ENCODE measurements around the gene ADM2.

ADM2 gene

DNA sequence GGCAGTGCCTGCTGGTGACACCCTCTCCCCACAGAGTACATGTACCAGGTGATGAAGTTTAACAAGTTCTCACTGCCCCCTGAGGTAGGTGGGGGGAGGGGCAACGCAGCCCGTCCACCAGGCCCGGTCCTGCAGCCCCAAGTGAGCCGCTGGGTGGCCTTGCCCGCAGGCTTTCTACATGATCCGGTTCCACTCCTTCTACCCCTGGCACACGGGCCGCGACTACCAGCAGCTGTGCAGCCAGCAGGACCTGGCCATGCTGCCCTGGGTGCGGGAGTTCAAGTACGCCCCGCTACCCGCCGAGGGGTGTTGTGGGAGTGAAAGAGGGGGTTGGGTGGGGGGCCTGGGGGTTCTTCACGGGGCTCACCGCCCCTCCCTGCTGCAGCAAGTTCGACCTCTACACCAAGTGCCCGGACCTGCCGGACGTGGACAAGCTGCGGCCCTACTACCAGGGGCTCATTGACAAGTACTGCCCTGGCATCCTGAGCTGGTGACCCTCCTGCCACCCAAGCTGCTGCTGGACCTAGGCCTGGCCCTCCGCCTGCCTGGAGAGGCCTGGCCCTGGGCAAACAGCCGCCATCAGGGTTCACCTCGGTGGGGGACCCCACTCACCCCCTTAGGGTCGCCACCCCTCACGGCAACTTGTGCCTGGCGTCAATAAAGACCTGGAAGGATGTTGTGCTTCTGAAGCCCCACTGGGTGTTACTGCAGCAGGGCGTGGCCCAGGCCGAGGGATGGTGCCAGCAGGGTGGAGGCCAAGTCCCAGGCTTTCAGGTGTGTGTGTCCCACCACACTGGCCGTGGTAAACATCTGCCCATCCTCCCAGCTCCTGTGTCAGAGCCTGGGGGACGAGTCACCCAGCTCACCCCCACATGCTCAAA lies 8.3 kb downstream of the ADM2 start:
- Histone ChIP-seq H3K9me3 (ENCODE audit: control insufficient read depth, insufficient read depth, low read depth, low read length) (no peaks in the 10 kb centered on the region), H3K36me3 (ENCODE audit: control insufficient read depth, insufficient read depth, low read length) (no peaks in the 10 kb centered on the region), H3K9ac (ENCODE audit: low read length) (no peak overlapping the region), H3K4me1 (ENCODE audit: control insufficient read depth, insufficient read depth, low read length) (peaks cover 10% of the 10 kb centered on the region; the same call in 1 of the 2 replicates), H3K27me3 (ENCODE audit: control insufficient read depth, insufficient read depth, low read length) (no peaks in the 10 kb centered on the region; the same call in 1 of the 2 replicates), H3K4me3 (ENCODE audit: low read depth, low read length) (no peak overlapping the region), H3K27ac (ENCODE audit: low read depth, low read length) (no peak overlapping the region)

- Histone ChIP-seq H3K36me3 (ENCODE audit: control insufficient read depth, insufficient read depth, low read length) (no peaks in the 10 kb centered on the region), H3K9ac (ENCODE audit: low read length) (no peak overlapping the region), H3K27me3 (ENCODE audit: control insufficient read depth, insufficient read depth, low read length) (no peaks in the 10 kb centered on the region; the same call in 1 of the 2 replicates), H3K4me1 (ENCODE audit: control insufficient read depth, insufficient read depth, low read length) (peaks cover 6% of the 10 kb centered on the region; the same call in 1 of the 2 replicates), H3K27ac (ENCODE audit: low read depth, low read length) (no peak overlapping the region), H3K4me3 (ENCODE audit: low read depth, low read length) (no peak overlapping the region), H3K9me3 (ENCODE audit: control insufficient read depth, insufficient read depth, low read depth, low read length) (no peaks in the 10 kb centered on the region)
Measured at GRCh38 chr22:50490531-50491308, 9.4 kb downstream of the ADM2 start.

DNA sequence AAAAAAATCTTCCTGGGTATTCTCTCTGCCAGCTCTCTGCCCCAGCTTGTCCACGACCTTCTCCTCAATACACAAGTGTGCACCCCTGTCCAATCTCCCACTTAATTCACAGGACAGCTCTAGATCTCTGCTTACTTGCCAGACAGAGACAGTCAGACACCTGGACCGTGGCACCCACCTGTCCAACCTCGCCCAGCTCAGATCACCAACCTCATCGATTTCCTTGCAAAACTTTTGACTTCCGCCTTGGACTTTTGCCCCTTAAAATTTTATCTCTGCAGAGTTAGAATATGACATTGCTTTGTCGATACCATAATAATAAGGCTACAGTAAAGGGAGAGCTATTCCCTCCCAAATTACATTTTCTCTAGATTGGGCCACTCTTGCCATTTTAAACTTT lies 15.8 kb downstream of the ADM2 start:
- Histone ChIP-seq H3K9me3 (ENCODE audit: control insufficient read depth, insufficient read depth, low read depth, low read length) (no peaks in the 10 kb centered on the region), H3K27me3 (ENCODE audit: control insufficient read depth, insufficient read depth, low read length) (no peaks in the 10 kb centered on the region), H3K4me1 (ENCODE audit: control insufficient read depth, insufficient read depth, low read length) (peaks cover 6% of the 10 kb centered on the region; the same call in 1 of the 2 replicates), H3K27ac (ENCODE audit: low read depth, low read length) (no peak overlapping the region), H3K4me3 (ENCODE audit: low read depth, low read length) (no peak overlapping the region), H3K36me3 (ENCODE audit: control insufficient read depth, insufficient read depth, low read length) (0 out of 2 replicates have a peak, but pooled peaks cover under 1% of the 10 kb centered on the region), H3K9ac (ENCODE audit: low read length) (no peak overlapping the region)

GRCh38 chr22:50498322-50498890 lies 17.1 kb downstream of the ADM2 start:
- Histone ChIP-seq H3K4me1 (ENCODE audit: control insufficient read depth, insufficient read depth, low read length) (peaks cover 6% of the 10 kb centered on the region; the same call in 1 of the 2 replicates), H3K36me3 (ENCODE audit: control insufficient read depth, insufficient read depth, low read length) (peaks cover 7% of the 10 kb centered on the region), H3K27ac (ENCODE audit: low read depth, low read length) (no peak overlapping the region), H3K27me3 (ENCODE audit: control insufficient read depth, insufficient read depth, low read length) (no peaks in the 10 kb centered on the region), H3K9me3 (ENCODE audit: control insufficient read depth, insufficient read depth, low read depth, low read length) (no peaks in the 10 kb centered on the region), H3K9ac (ENCODE audit: low read length) (peak overlapping the region; percentile 5), H3K4me3 (ENCODE audit: low read depth, low read length) (peak overlapping the region; percentile 14; the same call in 1 of the 2 replicates)

- no peaks in the 10 kb centered on the region for H3K27me3 ChIP-seq (ENCODE audit: control insufficient read depth, insufficient read depth, low read length)
- H3K4me3 ChIP-seq (ENCODE audit: low read depth, low read length): no peak overlapping the region
- H3K9me3 ChIP-seq (ENCODE audit: control insufficient read depth, insufficient read depth, low read depth, low read length): no peaks in the 10 kb centered on the region
- H3K27ac ChIP-seq (ENCODE audit: low read depth, low read length): no peak overlapping the region
- H3K36me3 ChIP-seq (ENCODE audit: control insufficient read depth, insufficient read depth, low read length): peaks cover 16% of the 10 kb centered on the region
- peaks cover 6% of the 10 kb centered on the region; the same call in 1 of the 2 replicates for H3K4me1 ChIP-seq (ENCODE audit: control insufficient read depth, insufficient read depth, low read length)
- no peak overlapping the region for H3K9ac ChIP-seq (ENCODE audit: low read length)
Measured at GRCh38 chr22:50500452-50500851, 19.1 kb downstream of the ADM2 start.

- Histone ChIP-seq H3K9ac (ENCODE audit: low read length) (no peak overlapping the region), H3K4me1 (ENCODE audit: control insufficient read depth, insufficient read depth, low read length) (peaks cover 19% of the 10 kb centered on the region)
Measured at GRCh38 chr22:50502096-50502495, 20.8 kb downstream of the ADM2 start.

DNA sequence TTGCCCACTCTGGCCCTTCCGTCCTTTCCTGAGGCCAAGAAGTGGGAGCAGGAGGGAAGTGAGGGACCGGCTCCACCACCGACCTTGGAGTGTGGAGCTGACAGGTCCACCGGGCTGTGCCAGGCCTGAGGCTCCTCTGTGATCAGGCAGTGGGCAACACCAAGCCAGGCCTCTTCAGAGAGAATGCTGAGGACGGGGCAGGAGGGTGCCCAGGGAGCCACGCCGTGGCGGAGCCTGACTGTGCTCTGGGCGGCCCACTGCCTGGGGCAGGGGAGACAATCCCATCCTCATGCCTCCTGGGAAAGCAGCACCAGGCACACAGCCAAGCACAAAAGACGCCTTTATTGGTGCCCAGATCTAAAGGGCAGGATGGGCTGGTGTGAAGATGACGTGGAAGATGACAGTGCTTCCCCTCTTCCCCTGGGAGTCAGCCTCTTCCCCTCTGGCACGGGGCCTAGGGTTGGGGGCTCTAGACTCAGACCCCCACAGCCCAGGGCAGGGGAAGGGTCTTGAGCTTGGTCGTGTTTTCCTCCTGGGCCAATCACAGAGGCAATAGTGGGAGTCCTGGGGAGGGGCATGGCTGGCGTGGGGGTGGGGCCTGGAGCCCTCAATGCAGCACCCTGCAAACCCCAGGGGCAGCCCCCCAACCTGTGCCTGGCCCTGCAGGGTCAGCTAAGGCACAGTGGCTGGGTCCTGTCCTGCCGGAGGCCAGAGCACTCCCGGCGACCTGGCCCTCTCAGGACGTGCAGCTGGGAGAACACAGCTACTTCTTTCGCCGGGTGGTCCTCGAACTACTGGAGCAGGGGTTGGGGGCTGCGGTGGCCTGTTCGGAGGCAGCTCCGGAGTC lies 21.5 kb downstream of the ADM2 start:
- Histone ChIP-seq H3K9ac (ENCODE audit: low read length) (no peak overlapping the region), H3K27me3 (ENCODE audit: control insufficient read depth, insufficient read depth, low read length) (no peaks in the 10 kb centered on the region), H3K27ac (ENCODE audit: low read depth, low read length) (no peak overlapping the region), H3K4me1 (ENCODE audit: control insufficient read depth, insufficient read depth, low read length) (peaks cover 19% of the 10 kb centered on the region), H3K9me3 (ENCODE audit: control insufficient read depth, insufficient read depth, low read depth, low read length) (no peaks in the 10 kb centered on the region), H3K4me3 (ENCODE audit: low read depth, low read length) (no peak overlapping the region), H3K36me3 (ENCODE audit: control insufficient read depth, insufficient read depth, low read length) (peaks cover 21% of the 10 kb centered on the region)

More at GRCh38 chr22:50502096-50502495, 20.8 kb downstream of the ADM2 start:
- Histone ChIP-seq H3K4me3 (ENCODE audit: low read depth, low read length) (no peak overlapping the region), H3K9me3 (ENCODE audit: control insufficient read depth, insufficient read depth, low read depth, low read length) (no peaks in the 10 kb centered on the region), H3K27ac (ENCODE audit: low read depth, low read length) (no peak overlapping the region), H3K36me3 (ENCODE audit: control insufficient read depth, insufficient read depth, low read length) (peaks cover 21% of the 10 kb centered on the region), H3K27me3 (ENCODE audit: control insufficient read depth, insufficient read depth, low read length) (no peaks in the 10 kb centered on the region)

DNA sequence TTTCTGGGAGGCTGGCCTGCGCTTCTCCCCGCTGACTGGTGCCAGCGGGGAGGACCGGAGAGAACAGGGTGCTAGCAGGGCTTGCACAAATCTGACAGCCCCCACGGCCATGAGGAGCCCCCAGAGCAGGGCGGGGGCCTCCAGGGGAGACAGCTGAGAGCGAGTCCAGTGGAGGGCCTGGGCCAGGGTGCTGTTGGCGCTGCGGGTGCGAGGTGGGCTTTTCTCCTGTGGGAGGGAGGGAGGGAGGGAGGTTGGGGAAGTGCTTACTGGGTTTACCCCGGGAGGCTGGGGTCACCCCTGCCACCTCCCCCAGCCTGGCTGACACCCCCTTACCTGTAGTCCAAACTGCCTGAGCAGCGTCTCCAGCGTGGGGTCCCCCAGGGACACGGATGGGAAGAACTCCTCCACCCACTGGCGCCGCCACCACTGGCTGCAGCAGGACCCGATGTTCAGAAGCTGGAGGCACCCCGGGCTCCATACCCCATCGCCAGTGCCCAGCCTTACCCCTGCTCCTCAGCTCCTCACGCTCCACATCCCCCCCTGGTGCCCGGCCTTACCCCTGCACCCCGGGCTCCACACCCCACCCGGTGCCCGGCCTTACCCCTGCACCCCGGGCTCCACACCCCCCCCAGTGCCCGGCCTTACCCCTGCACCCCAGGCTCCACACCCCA lies 22.3 kb downstream of the ADM2 start:
- Histone ChIP-seq H3K27me3 (ENCODE audit: control insufficient read depth, insufficient read depth, low read length) (no peaks in the 10 kb centered on the region), H3K4me3 (ENCODE audit: low read depth, low read length) (no peak overlapping the region), H3K36me3 (ENCODE audit: control insufficient read depth, insufficient read depth, low read length) (peaks cover 22% of the 10 kb centered on the region), H3K27ac (ENCODE audit: low read depth, low read length) (no peak overlapping the region), H3K9me3 (ENCODE audit: control insufficient read depth, insufficient read depth, low read depth, low read length) (no peaks in the 10 kb centered on the region), H3K4me1 (ENCODE audit: control insufficient read depth, insufficient read depth, low read length) (peaks cover 15% of the 10 kb centered on the region), H3K9ac (ENCODE audit: low read length) (no peak overlapping the region)

- Histone ChIP-seq H3K4me3 (ENCODE audit: low read depth, low read length) (no peak overlapping the region), H3K27me3 (ENCODE audit: control insufficient read depth, insufficient read depth, low read length) (no peaks in the 10 kb centered on the region), H3K27ac (ENCODE audit: low read depth, low read length) (no peak overlapping the region), H3K36me3 (ENCODE audit: control insufficient read depth, insufficient read depth, low read length) (peaks cover 22% of the 10 kb centered on the region), H3K4me1 (ENCODE audit: control insufficient read depth, insufficient read depth, low read length) (peaks cover 17% of the 10 kb centered on the region), H3K9ac (ENCODE audit: low read length) (no peak overlapping the region), H3K9me3 (ENCODE audit: control insufficient read depth, insufficient read depth, low read depth, low read length) (no peaks in the 10 kb centered on the region)
Measured at GRCh38 chr22:50504369-50505211, 23.2 kb downstream of the ADM2 start.
